ENCODE data around the gene IL6ST.

DNA sequence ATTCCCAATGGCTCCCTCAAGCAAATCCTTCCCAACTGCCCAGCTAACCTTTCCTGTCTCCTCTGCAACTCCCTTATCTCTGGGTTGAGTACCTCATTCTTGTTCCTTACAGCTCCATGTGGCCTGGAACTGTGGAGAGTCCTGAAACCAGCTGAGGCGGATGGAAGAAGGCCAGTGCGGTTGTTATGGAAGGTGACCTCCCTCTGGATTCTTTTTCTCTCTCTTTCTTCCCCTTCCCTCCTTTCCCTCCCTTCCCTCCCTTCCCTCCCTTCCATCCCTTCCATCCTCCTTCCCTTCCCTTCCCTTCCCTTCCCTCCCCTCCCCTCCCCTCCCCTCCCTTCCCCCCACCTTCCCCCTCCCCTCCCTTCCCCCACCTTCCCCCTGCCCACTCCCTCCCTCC lies 98.5 kb downstream of the IL6ST start:
- TF ChIP-seq, protein P1, sequence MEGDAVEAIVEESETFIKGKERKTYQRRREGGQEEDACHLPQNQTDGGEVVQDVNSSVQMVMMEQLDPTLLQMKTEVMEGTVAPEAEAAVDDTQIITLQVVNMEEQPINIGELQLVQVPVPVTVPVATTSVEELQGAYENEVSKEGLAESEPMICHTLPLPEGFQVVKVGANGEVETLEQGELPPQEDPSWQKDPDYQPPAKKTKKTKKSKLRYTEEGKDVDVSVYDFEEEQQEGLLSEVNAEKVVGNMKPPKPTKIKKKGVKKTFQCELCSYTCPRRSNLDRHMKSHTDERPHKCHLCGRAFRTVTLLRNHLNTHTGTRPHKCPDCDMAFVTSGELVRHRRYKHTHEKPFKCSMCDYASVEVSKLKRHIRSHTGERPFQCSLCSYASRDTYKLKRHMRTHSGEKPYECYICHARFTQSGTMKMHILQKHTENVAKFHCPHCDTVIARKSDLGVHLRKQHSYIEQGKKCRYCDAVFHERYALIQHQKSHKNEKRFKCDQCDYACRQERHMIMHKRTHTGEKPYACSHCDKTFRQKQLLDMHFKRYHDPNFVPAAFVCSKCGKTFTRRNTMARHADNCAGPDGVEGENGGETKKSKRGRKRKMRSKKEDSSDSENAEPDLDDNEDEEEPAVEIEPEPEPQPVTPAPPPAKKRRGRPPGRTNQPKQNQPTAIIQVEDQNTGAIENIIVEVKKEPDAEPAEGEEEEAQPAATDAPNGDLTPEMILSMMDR (IDR thresholded peaks at IDR 0.05) = no peak
- no peak for TF ChIP-seq POLR2A (IDR thresholded peaks at IDR 0.05)
